Measurements from ENCODE around the gene KDM1B.

The KDM1B gene

DNA sequence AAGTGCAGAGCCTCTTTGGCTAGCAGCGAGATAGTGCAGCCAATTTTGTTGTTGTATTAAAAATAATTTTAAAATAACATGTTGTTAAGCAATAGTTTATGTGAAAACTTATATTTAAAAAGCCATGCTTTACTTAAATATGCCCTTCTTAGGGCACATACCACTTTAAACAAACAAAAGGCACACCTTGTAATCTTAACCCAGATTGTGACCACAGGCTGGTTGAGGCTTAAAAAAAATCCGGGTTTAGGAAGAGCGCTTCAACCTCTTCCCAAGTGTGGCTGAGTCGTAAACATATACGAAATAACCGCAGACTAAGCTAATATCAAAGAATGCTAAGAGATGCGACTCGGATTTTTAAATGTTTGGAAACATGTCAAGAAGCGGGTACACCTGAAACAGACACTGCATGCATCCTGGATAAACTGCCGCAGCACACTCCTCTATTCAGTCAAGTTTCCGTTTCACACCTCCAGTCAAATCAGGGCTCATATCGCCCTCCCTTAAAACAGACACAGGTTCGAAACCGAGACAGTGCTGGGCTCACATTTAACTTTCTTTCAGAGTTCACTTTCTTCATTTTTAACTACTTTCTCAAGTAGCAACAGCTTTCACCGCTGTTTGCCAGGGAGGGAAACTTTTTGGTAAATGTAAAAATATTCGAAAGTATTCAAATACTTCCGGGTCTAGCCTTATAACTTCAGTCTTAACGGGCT lies 107.6 kb downstream of the KDM1B start:
- no peak for DNase-seq (ENCODE audit: low read depth in 2 of 2)

DNA sequence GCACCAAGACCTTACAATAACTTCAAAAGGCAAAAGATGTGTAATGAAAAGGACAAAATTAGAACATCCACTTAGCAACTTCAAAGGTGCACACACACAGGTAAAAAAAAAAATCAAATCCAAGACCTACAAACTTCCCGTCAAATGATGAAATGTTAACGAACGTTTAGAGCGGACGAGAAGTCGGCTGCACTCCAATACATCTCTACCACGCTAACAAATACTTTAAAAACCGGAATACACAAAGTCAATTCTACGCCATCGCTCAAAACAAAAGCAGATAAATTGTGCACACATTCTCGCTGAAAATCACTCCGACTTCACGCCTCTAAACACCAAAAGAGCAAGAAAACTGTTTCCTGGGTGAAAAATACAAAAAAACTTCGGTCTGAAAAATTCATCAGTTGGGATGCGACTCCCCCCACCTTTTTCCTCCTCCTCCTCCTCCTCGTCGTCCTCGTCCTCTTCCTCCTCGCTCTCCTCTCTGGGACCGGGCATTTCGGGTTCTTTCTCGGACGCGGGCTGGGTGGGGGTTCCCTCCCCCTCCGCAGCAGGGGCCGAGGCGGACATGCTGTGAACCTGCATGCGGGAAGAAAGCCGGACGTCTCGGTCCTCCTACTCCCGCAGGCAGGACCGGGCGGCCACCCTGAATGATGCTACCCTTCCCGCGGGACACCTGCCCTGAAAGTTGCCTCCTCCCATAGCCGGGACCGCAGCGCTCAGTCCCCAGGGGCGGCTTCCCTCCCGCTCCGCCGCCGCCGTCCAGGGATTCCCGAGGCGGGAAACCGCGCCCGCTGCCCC lies 108.4 kb downstream of the KDM1B start:
- peak in 1 of 2 donors; percentile 22 for DNase-seq (ENCODE audit: low read depth in 2 of 2)

DNA sequence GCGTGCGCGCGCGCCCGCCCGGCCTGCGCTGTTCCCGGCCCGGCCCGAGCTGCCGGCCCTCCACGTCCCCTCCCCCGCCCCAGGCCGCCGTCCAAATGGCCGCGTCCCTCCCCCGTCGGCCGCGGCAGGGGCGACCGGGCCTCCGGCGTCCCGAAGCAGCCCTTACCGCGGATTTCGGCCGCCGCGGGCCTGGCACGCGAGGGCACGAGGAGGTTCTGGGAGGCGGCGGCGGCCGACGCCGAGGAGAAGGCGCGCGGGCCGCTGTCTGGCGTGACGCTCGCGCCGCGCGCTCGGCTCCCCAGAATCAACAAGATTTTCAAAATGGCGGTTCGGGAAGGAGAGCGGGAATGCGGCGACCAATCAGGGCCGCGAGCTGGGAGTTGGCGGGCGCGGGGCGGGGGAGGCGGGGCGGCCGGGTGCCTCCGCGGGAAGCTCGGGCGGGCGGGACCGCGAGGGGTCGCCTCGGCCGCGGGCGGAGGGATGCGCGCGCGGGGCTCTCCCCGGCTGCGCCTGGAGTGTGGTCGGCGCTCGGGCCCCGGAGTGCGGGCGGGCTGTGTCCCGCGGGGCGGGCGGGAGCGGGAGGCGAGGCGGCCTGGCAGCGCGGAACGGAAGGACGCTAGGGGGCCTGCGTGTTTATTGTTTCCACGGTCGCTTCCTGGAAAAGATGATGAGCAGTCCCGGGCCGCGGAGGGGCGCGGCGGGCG lies 109.1 kb downstream of the KDM1B start, which contains the start of gene DEK:
TSS of gene DEK (minus strand) at position 312 of the 704 bp plus-strand sequence. CDS start 543 bp downstream, outside the sequence.
- peak; percentile 73 to 80 for DNase-seq (ENCODE audit: low read depth in 2 of 2)

DNA sequence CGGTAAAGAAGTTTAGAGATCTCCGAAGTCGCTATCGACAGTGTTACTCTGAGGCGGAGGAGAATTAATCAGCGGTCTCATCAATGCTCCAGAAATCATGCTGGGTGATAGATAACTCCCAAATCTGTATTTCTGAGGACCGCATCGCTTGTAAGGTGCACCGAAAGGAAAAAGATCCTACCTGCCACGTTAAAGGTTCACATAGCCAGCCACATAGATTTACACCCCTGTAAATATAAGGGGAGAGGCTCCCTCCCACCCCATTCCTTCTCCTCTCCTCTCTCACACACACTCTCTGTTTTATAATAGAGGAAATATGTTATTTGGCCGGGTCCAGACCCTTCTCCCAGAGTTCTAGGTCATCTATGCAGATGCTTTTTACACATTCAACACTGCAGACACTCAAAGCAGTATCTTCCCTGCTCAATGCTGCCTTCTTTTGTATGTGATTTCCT lies 109.7 kb downstream of the KDM1B start:
- DNase-seq (ENCODE audit: low read depth in 2 of 2): no peak

DNA sequence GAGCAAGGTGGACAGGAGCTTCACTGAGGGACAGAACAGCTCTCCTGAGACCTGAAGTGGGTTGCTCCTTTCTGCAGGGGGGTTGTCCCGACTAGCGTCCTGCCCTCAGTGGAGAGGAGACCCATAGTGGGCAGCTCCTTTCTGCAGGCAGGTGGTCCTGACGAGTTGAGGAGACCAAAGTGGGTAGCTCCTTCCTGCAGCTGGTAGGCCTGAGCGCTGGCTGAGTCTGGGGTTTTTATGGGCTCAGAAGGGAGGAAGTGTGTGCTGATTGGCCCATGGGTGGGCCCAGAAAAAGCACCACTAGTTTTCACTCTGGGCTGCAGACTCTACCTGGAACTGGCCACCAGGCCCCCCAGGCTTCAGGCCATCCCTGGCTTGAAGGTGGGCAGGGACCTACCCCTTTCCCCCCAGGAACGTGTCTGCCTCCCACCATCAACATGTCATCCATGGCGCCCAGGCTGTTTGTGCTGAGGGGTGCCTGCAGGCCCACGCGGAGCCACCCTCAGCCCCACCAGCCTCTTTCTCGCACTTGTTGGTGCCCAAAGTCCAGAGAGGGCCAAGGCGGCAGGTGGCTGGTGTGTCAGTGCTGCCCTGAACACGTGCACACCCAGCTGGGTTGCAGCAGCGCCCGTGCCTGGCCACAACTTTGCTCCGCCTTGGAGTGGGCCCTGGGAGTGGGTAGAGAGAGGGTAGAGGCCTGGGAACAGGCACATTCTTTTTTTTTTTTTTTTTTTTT lies 110.7 kb downstream of the KDM1B start:
- no peak for DNase-seq (ENCODE audit: low read depth in 2 of 2)

DNA sequence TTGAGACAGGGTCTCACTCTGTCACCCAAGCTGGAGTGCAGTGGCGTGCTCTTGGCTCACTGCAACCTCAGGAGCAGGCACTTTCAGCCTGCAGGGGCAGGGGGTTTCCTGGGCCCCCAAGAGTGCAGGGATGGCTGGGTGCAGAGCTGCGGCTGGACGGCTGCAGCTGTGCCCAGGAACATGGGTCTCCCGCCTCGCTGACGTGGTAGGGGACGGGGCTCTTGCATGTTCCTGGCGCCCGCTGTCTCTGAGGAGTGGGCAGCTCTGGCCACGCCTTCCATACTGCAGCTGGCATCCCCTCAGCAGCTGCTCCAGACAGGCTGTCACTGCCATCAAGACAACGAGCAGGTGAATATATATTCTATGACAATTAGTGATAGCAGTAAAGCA lies 111.3 kb downstream of the KDM1B start:
- no peak for DNase-seq (ENCODE audit: low read depth in 2 of 2)

DNA sequence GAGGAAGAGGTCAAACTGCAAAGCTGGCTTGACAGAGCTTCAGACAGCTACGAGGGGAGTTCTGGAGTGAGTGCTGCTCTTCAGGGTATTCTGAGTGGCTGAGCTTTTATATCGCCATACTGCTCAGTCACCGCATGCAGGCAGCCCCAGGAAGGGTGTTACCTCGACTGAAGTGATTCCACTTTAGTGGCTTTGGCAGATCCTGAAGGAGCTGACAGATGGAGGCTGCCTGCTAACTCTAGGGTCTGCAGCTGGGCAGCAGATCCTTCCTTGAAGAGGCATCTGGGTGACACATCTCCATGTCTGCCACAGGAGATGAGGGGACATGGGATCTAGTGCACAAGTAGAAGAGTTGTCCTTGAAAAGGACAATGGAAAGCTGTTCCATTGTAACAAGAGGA lies 112.8 kb downstream of the KDM1B start:
- DNase-seq (ENCODE audit: low read depth in 2 of 2): no peak

DNA sequence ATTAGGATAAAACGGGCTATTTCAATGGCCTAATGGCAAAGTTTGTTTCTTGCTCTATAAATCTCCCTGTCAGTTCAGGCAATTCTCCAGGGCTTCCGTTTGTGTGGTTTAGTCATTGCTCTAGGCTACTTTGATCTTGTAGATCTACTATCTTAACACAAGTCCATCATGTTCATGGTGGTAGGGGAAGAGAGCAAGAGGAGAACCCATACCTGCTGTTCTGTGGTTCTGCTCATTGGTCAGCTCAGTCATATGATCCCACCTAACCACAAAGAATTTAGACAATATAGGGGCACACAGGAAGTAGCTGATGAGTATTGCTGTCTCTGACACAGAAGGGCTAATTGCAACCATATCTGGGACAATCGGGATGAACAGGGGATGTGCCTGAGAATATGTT lies 114.0 kb downstream of the KDM1B start:
- DNase-seq (ENCODE audit: low read depth in 2 of 2): no peak

DNA sequence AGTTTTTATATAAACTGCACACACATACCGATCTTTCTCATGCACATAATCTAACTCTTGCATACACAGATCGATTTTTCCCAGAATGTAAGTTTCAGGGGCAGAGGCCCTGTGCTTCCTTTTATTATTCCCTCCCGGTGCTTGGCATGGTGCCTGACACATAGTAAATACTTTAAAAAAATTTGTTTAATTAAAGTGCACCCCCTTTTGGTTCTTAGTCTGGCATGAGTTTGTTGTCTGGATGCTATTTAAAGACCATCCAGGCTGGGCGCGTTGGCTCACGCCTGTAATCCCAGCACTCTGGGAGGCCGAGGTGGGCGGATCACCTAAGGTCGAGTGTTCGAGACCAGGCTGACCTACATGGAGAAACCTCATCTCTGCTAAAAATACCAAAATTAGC lies 114.5 kb downstream of the KDM1B start:
- DNase-seq (ENCODE audit: low read depth in 2 of 2): no peak

DNA sequence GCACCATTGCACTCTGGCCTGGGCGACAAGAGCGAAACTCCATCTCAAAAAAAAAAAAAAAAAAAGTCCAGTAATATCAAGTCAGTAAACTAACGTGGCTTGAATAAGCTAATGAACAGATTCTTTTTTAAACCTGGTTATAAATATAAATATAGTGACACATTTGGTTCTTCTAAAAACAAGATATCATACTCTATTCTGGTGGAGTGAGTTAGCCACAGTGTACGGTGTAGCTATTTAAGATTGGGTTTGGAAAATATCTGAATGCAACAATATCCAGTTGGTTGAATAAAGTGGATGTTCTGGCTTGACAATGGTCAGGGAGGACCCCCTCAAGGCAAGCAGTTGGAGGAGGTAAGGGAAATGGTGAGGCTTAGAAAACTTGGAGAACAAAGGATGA lies 115.0 kb downstream of the KDM1B start:
- DNase-seq (ENCODE audit: low read depth in 2 of 2): no peak
